C4-2B (cell line): ENCODE data around the gene TULP3.

Source experiments
- CTCF ChIP-seq: fragments of 450-650 bp; conservative IDR thresholded peaks from 2 replicates; pipeline ENCODE4 v1.5.1; 2017; ENCODE audit warnings: mild to moderate bottlenecking
- ZFX ChIP-seq: fragments of 450-650 bp; IDR thresholded peaks from 2 replicates; pipeline ENCODE4 v1.6.1; 2017

DNA sequence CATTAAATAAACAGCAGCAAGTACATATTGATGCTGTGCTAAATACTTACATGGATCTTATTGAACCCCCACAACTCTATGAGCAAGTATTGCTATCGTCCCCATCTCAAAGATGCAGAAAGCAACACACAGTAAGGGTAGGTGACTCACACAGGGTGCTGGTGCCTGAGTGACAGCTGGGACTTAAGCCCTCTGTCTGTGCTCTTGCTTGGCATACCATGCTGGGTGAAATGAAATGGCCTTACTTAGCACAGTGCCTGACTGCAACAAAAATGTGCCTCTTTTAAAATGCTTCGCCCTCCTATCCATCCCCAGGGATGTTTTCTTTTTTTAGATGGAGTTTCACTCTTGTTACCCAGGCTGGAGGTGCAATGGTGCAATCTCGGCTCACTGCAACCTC, 34.6 kb upstream of the TULP3 start:
- TF ChIP-seq CTCF (no peak), ZFX (no peak)
